HG03280 (cell line): ENCODE data around the gene SFMBT2.
"Not testable (repeated sequence)": the region's sequence is repeated elsewhere in the genome, so short reads cannot be mapped to it uniquely, and the experiment has no call there.

Experiments
- ATAC-seq: cut with Tn5 transposase; IDR thresholded peaks from one replicate; pipeline ENCODE4 v1.9.1; 2021; ENCODE audit warnings: mild to moderate bottlenecking, moderate library complexity; ENCODE audit not compliant: unreplicated experiment

Gene SFMBT2

DNA sequence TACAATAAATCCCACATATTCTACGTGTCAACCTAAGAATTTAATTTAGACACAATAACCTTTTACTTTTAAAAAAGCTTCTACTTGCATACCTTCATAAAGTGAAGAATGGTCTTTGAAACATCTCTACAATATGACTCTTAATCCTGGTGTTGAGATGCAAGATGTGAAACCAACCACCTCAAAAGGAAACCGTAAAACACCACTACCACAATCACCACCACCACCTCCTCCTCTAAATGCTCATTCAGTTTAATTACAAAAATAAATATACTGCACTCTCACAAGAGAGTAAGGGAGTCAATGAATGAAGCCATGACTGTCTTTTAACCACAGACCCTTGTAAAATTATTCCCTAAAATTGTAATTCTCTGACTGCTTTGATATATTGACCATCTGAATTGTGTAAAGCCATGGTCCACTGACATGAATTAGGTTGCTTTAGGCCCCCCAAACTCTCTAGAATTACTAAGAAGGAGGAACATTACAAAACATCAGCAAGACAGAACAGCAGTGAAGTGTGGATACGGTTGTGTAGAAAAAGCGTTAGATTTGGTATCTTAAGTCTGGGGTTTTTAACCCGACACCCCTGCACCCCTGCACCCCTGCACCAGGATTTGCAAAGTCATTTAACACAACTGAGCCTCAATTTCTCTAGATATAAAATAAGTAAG is 171.4 kb downstream of the SFMBT2 start:
- ATAC-seq: no peak

DNA sequence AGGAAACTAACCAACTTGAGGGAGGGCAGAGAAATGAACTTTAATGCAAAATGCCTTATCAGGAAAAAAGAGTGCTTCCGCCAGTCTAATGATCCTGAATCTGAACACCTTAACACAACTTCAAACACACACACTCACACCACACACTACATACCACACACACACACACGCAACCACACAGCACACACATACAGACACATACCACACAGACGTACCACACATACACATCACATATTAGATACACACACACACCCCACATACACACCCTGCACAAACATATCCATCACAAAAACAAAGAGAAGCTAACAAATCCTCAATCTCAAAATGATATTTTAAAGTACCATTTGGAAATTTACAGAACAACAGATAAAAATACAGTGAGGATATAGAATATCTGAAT is 175.5 kb downstream of the SFMBT2 start:
- ATAC-seq: no peak

DNA sequence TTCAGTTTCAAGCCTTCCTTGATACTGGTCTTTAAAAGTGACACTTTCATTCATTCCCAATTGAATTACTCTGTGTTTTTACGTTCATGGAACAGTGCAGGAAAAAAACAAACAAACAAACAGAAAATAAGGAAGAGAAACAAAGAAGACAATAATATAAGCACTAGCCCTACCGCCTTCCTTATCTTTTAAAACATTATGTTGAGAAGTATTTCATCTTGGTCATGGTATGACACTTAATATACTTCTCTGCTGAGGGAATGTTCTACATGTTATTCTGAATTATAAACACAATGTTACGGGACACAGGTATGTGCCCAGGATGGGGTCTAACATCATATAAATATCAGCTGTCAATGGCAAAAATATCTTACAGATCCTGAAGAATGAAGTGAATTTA is 176.7 kb downstream of the SFMBT2 start:
- ATAC-seq: no peak

DNA sequence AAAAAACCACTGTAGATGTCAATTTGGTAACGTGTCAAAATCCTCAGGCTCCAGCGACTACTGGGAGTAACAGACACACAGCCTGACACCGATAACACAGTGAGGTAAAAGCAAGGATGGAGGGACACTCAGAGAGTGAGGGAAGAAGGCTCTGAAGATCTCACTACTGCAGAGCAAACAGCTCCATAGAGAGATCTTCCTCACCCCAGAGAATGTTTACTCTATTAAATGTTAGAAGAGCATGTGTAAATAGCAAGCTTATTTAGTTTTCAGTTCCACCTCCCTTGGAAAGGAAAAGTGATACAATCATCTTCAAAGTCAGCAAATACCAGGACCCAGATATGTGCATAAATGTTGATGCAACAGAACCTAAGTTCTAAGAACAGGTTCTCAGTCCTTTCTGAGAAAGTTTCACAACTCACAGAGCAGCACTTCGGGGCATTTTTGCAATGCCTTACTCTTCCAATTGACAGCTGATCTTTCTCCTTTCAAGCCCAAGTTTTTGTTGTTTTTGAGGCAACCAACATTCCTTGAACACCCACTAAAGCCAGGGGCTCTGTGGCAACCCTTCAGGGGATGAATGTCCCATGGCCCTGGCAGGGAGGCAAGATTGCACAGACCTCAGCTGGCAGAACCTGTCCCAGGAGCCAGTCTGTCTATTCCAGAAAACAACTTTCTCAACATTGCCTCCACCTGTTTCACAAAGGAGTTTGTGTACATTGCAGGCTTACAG is 177.4 kb downstream of the SFMBT2 start:
- no peak for ATAC-seq

DNA sequence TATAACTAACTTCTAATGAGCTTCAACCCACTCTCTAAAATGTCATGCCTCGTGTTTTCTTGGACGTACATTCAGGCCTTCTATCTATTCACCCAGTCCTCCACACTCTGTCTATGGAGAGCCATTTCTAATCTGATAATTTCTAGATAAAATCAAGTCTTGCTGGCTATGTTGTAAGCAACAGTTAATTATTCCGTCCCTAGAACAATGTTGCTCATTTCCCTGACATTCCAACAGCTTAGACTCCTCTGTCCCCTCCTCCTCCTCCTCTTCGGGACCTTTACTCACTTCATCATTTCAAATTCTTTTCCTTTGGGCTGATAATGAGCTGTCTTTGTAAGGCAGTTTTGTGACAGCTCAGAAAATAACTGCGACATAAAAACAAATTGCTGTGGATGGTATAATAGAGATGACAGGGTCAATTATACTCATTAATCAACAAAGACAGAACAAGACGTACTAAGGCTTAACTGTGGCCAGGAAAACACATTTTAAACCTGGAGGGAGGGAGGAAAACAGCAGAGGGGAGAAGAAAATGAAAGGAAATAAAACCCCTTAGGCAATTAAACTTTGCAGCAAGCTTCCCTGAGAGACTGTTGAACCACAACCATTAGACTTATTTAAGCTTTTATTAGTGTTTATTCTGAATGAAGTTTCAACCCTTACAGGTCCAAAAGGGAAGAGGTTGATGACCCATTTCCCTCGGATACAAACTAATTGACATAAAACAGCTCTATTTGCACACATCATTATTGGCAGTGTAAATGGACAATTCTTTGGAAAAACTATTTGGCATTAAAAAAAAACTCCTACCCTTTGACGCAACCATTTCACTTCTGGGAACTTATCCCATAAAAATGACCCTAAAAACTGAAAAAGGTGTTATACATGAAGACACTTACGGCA is 179.1 kb downstream of the SFMBT2 start:
- no peak for ATAC-seq

DNA sequence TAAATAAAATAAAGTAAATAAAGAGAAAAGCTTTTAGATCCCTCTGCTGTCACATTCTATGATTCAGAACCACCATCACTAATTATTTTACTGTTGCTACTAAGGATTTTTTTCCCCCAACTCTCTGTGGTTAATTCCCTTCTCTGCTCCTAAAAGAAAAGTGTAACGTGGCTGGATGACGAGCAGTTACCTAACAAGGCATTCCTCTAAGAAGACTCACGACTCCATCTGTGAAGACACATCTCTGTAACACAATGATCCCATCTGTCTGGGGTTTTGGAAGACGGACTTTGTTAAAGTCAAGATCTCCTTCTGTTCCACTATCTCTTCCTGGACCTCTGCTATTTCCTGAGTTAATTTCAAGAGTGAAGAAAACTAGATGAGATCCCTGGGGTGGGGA is 179.9 kb downstream of the SFMBT2 start:
- no peak for ATAC-seq

DNA sequence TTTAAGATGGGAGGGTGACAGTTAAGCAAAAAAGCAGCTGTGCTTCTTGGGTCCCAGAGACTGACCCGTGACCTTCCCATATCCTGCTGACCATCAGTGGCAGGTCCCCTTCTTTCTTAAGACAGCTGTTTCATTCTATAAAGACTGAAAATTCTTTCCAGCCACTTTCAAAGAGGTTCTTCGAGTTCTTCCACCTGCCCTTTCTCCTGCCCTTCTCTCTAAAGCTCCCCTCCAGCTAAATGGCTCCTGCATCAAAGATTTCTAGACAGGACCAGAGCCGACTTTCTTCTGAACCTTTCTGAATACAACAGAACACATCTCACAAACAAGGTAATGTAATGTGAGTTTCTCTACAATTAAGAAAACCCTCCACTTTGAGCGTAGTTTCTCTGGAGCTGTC is 180.8 kb downstream of the SFMBT2 start:
- no peak for ATAC-seq

DNA sequence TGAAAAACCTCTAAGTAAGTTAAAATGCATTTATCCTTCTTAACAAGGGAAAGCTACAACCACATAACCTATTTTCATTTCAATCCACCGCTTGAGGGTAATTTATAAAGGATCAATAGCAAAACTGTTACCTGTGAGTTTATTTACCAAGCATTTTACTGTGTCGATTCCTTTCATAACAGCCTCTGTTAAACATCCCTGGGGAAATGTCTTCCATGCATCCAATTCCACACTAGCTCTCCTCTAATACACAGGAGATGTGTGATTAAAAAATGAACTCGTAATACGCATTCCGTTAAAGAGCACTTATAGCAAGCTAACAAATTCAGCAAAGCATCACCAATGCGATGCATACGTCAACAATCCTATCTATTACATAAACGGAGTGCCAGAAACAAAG is 185.7 kb downstream of the SFMBT2 start:
- ATAC-seq: no peak

DNA sequence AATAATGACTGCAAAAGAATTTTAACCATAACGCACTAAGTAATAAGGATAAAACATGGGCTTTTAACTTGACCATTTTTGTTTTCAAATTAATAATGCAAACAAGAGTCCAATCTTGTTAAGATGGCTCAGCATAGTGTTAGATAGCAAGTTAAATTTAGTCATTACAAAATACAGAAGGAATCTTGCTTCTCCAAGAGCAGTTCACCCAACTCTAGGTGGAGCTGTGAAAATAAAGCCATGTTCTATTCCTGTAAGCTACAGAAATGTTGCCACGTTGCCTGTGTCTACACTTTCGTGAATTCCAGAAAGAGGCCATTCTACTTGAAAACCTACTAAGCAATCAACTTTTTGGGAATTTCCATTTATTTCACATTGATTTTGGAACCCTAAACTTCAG is 191.9 kb downstream of the SFMBT2 start:
- no peak for ATAC-seq

DNA sequence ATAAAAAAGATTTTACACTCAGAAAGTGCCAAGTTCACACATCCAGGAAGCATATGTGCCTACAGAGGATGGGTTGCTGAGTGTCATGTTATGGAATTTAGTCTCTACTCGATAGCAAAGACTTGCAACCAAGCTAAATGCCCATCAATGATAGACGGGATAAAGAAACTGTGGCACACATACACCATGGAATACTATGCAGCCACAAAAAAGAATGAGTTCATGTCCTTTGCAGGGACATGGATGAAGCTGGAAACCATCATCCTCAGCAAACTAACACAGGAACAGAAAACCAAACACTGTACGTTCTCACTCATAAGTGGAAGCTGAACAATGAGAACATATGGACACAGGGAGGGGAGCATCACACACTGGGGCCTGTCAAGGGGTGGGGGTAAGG is 198.1 kb downstream of the SFMBT2 start:
- ATAC-seq: not testable (repeated sequence)

DNA sequence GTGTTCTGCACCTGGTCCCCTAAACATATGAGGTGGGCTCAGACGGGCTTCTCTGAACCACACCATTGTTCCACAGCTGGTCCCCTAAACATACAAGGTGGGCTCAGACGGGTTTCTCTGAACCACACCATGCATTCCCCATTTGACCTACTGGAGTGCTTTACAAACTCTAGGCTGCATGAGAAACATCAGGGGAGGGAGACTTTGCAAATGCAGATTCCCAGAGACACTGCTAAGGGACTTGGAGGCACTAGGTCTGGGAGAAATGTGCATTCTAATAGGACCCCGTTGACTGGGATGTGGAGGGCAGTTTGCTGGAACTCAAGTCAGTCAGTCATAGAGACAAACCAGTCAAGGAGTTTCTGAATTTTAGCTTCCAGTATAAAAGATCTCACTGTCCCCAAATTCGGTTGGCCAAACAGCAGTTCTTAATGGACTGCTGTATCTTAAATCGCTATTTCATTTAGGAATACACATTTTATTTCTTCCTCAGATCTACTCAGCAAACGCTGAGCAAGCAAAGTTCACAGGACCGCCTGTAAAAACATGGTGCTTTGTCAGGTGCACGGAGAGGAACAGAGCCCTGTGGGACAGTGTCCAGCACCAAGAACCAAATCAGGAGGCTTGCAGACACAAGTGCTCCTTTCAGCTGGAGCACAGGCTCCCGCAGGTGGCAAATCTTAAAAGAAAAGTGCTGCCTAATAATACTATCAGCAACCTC is 198.8 kb downstream of the SFMBT2 start:
- no peak for ATAC-seq

DNA sequence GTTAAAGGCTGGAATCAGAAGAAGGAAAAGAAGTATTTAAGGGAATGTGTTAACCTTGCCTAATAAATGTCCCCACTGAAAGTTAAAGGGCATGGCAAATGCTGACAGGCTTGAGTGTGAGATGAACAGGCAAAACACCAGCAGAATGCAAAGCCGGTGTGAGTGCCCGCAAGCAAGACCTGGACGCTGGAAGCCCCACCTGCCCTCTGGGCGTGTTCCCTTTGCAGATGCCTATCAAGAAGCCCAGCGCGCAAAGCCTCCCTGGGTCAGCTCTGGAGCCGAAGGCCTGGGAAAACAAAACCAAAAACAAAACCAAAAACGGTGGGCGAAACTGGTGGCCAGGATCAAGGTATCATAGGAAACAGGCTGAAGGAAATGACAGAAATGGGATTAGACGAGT is 200.3 kb downstream of the SFMBT2 start:
- ATAC-seq: no peak

DNA sequence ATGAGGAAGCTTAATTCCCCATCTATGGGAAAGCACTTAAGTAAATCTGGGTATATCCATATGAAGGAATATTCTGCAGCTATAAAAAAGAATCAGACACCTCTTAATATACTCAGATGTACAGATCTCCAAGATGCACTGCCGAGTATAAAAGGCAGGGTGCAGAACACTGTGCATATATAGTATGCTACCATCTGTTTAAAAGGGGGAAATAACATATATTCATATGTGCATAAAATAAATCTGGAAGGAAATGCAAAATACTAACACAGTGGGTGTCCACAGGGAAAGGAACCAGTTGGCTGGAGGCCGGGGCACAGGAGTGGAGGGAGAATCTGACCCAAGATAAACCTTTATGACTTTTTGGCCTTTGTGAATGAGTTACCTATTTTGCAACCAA is 201.4 kb downstream of the SFMBT2 start:
- ATAC-seq: no peak

DNA sequence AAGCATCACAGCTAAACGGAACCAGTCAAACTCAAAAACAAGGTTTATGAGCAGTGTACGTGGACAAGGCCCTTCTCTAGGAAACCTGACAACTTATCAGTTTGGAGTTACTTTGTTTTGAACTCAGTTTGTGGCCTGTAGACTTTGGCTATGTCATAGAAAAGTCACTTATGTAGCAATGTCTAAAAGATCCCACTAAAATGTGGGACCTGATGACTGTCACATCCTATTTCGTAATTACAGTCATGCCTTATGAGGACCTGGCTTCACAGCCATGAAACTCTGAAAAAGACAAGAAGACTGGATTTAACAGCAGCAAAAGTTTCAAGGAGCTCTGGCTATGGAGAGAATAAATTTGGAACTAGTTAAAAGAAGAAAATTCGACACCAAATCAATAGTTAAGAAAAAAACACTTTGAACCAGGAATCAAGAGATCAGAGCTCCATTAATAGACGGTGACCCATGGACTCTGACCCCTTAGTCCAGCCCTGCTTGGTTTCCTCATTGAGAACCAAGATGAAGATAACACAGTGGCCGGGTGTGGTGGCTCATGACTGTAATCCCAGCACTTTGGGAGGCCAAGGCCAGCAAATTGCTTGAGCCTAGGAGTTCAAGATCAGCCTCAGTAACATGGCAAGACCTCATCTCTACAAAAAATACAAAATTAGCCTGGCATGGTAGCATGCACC is 204.3 kb downstream of the SFMBT2 start:
- ATAC-seq: no peak

DNA sequence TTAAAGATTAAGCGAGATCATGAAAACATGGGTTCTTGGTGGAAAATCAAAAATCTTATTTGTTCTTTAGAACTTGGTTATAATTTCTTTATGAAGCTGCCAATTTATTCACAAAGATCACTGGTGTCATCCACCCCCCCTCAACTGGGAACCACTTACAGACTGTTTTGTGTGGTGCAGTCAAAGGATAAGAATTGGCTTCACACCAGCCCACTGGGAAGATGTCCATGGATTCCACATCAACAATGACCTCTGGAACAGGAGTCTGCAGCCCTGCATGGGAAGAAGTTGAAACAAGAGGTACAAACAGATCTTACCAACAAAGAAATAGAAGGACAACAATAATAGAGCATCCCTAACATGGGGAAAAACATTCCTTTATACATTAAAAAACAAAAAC is 205.2 kb downstream of the SFMBT2 start:
- no peak for ATAC-seq

DNA sequence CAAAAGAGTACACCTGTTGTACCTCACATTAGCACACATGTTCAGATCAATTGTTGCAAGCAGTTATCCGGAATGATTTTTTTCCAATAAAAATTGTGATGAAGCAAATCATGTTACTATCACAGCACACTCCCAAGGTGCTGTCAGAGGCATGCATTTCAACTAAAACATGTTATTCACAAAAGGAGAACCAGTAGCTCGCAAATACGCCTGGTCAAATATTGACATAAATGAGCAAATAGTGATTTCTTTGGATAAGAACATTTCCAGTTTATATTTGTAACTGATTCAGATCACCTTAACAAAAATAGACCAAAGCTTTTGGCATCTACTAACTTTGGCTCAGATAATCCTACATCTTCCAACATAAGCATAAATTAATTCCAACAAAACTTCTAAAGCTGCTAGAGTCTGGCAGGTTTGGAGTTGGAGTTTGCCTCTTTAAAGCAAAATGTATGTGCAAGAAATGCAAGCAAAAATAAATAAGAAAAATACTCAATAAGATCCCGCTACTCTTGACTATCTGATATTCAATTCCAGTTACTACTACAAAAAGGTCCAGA is 208.0 kb downstream of the SFMBT2 start:
- no peak for ATAC-seq

DNA sequence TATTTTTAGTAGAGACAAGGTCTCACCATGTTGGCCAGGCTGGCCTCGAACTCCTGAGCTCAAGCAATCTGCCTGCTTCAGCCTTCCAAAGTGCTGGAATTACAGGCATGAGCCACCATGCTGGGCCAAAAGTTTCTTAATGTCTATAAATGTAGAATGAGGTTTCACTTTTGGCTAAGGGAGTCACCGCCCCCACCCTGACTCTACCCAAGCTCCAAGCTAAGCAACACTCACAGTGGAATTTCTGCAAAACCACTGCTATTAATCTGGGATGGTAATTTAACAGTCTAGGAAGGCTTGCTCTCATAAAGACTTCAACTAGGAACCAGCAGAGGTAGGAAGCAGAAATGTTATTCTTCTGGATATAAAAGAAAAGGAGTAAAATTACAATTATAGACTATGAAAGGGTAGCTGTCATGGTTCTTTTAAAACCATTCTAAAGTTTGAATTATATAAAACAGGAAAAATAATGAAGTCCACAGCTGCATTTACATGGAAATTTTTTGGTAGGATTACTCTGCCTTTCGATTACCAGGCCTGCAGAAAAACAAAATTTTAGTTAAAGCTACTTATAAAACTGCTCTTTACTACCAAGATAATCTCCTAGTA is 211.6 kb downstream of the SFMBT2 start:
- no peak for ATAC-seq

DNA sequence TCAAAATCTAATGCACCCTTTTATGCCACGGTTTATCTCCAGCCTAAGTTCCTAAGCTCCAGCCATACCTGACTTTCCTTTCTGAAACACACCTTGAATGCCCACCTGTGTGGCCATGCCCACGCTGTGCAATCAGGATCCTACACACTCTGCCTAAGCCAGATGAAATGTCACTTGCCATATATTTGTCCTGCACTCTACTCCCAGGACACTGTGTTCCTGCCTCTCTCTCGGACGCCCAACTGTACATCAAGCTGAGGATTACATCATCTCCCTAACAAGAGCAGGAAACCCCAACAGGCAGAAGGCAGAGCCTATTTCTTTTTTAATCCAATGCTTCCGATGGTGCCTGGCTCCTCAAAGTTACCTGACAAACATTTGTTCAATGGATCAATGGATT is 214.6 kb downstream of the SFMBT2 start:
- no peak for ATAC-seq

DNA sequence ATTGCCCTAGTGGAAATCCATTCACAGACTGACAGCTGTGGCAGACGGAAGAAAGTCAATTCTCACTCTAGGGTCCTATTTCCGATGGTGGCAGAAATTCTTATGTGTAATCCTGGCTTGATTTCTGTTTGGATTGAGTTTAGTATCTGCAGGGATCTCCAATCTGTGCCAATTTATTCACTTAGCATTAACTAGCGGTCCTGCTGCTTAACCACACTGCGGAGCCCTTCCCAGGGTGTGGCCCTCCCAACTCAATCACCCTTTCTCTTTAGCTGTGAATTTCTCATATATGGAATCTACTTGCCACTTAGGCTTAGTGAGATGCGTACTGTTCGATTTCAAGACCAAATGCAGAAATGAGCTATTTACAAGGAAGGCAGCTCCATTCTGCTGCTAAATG is 215.7 kb downstream of the SFMBT2 start:
- no peak for ATAC-seq

DNA sequence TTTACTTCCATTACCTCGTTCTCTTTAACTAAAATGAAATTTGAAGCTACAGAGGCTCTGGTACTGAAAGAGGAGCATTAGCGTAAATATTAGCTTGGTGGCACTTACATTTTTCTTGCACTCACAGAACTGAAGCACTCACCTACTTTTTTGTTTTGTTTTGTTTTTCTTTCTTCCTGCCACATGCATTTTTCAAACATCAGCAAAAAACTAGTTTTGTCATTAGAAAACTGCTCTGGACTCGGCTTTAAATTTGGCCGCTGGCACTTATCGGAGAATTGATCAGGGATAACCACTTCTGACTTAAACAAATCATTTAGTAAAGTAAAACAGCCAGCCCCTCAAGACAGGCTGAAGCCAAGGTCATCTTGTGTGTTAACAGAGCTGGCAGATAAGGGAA is 216.3 kb downstream of the SFMBT2 start:
- ATAC-seq: no peak
